GM21381 (cell line): ENCODE data around the gene ATP5F1A.
"Not testable (repeated sequence)": the region's sequence is repeated elsewhere in the genome, so short reads cannot be mapped to it uniquely, and the experiment has no call there.

ENCODE experiments used
- ATAC-seq: cut with Tn5 transposase; IDR thresholded peaks from one replicate; pipeline ENCODE4 v1.9.1; 2021; ENCODE audit warnings: mild to moderate bottlenecking, moderate library complexity; ENCODE audit not compliant: unreplicated experiment

ATP5F1A gene

DNA sequence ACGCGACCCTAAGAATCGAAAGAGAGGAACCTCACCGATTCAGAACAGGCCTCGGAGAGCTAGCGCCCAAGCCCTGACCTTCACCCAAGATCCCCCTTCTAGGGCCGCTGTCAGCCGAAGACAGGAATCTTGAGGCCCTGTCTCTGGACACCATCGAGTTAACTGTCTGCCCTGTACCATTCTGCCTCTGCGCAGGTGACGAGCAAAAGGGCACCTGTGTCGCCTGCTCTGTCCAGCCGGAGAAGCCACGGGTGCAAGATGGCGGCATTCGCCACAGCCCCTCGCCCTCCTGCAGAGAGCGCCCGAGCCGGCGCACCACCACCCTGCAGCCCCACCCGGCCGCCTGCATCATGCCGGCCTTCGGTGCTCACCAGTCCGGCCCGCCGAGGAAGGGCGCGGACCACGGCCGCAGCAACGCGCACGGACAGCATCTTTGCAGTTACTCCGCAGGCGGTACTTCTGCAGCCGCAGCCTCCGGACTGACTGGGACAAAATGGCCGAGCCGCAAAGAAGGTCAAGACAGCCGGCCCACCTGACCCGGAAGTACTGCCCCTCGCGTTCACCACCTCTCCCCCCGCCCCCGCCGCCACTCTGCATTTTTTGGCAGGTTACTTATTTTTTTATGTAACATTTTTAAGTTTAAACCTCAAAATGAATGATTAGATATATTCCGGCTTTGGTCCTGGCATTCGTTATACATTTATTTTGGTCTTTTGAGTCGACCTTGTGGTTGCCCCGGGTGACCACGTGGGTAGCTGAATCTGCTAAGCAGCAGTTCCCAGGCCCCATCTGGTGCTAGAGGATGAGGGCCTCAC, at the start of gene ATP5F1A:
Gene ATP5F1A (minus strand): TSS at position 496 of the 815 bp plus-strand sequence. CDS start 65 bp downstream, at position 431.
- peak; percentile 78 for ATAC-seq

DNA sequence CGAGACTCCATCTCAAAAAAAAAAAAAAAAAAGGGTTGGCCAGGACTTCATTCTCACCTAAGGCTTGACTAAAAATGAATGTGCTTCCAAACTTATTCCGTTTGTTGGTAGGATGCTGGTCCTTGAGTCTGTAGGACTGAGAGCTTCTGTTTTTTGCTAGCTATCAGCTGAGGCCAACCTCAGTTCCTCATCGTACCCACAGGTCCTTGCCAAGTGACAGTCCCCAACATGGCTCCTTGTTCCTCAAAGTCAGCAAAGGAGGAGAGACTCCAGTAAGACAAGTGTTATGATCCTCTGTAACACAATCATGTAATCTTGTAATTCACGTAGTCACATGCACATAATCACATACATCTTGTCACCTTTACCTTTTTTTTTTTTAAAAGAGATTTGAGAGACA, 43.1 kb upstream of the ATP5F1A start:
- no peak for ATAC-seq

DNA sequence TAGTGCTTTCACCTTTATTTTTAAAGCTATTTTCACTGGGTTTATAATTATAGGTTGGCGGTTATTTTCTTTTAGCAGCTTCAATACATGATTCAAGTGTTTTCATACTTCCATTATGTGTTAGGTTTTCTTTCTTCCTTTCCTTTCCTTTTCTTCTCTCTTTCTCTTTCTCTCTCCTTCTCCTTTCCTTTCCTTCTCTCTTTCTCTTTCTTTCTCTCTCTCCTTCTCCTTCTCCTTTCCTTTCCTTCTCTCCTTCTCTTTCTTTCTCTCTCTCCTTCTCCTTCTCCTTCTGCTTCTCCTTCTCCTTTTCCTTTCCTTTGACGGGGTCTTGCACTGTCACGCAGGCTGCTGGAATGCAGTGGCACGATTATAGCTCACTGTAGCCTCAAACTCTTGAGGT, 42.1 kb upstream of the ATP5F1A start:
- no peak for ATAC-seq

DNA sequence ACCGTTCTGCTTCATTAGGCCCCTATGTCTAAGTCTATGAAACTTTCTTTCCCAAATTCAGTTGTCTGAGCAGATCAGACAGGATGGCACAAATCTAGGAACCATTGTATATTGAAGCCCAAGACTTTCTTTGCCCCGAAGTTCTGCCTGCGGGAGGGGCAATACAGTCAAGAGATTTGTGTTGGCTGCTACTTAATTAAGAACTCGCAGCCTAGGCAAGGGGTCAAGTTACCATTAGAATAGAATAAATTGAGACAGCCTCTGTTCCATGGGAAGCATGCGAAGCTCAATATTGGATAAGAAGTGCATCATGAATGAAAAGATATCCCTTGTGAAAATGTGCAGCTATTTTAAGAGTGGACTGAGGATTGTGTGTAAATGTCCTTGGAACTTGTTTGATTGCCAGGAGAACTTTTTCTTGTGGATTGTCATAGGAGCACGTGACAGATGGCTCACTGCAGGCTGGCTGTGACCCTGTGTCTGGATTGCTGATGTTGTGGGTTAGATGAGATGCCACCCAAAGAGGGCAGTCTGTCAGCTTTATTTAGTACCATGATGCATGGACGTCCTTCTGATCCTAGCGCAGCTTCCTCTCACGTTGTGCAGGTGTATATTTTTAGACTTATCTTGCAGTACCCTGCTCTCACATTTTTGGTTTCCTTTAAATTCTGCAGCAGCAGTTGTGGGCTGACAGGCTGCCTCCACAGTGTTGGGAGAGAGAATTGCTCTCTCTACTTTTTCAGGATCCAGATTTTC, 37.0 kb upstream of the ATP5F1A start:
- ATAC-seq, result no peak

DNA sequence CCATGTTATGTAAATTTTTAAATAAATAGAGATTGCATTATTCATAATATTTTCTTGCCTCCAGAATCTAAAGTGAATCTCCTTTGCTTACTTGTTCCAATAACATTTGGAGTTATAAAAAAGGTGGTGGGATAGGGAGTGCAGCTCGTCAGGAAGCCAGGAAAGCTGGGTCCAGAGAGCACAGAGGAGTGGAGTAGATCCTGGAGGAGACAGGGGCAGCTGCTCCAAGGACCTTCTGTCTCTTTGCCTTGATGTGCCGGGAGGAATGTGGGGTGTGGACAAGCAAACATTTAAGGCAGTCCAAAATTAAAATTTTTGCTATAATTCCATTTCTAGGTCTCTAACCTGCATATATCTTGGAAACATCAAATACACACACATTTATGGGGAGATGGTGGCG, 35.4 kb upstream of the ATP5F1A start:
- no peak for ATAC-seq

DNA sequence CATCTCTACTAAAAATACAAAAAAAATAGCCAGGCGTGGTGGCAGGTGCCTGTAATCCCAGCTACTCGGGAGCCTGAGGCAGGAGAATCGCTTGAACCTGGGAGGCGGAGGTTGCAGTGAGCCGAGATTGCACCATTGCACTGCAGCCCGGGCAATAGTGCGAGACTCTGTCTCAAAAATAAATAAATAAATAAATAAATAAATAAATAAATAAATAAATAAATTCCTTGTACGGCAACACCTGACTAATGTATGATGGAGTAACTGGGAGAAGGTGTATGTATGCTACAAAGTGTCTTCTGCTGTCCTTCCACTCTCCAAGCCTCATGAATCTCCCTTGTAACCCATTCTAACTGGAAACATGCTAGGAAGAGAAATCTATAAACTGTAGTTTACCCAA, 32.5 kb upstream of the ATP5F1A start:
- ATAC-seq, result not testable (repeated sequence)

DNA sequence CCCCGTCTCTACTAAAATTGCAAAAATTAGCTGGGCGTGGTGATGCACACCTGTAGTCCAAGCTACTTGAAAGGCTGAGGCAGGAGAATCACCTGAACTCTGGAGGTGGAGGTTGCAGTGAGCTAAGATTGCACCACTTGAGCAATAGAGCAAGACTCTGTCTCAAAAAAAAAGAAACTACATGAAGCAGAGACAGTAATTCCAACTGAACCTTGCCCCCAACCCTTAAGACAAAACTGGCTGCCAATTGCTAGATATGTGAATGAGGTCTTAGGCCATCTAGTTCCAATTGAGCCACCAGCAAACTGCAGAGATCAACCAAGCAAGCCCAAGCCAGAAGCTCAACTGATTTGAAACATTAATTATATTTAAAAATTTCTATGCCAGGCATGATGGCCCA, 32.0 kb upstream of the ATP5F1A start:
- no peak for ATAC-seq

DNA sequence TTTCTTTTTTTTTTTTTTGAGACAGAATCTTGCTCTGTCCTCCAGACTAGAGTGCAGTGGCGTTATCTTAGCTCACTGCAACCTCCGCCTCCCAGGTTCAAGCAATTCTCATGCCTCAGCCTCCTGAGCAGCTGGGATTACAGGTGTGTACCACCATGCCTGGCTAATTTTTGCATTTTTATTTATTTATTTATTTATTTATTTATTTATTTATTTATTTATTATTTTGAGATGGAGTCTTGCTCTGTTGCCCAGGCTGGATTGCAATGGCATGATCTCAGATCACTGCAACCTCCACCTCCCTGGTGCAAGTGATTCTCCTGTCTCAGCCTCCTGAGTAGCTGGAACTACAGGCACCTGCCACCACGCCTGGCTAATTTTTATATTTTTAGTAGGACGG, 28.5 kb upstream of the ATP5F1A start:
- not testable (repeated sequence) for ATAC-seq

DNA sequence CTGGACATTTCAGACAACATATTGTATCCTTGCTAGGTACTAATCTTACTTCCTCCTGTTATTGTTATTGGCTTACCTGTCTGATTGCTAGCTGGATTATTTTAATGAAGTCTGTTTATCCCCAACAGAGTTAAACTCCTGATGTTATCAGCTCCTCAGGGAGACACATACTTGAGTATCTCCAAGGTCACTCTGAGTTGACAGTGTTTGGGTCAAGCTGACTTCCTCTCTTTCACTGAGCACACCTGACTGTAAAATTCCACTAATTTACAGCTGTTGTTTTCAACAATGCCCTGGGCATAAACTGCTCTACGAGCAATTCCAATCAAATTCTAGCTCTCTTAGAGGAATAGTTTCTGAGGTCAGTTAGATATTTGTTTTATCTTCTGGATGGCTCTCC, 15.7 kb upstream of the ATP5F1A start:
- no peak for ATAC-seq

DNA sequence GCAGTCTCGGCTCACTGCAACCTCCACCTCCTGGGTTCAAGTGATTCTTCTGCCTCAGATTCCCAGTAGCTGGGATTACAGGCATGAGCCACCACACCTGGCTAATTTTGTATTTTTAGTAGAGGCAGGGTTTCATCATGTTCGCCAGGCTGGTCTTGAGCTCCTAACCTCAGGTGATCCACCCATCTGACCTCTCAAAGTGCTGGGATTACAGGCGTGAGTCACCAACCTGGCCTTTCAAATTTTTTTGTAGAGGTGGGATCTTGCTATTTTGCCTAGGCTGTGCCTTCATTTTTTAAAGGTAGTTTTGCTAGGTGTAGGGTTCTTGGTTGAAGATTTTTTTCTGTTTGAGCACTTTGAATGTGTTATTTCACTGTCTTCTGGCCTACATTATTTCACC, 12.3 kb upstream of the ATP5F1A start:
- no peak for ATAC-seq

DNA sequence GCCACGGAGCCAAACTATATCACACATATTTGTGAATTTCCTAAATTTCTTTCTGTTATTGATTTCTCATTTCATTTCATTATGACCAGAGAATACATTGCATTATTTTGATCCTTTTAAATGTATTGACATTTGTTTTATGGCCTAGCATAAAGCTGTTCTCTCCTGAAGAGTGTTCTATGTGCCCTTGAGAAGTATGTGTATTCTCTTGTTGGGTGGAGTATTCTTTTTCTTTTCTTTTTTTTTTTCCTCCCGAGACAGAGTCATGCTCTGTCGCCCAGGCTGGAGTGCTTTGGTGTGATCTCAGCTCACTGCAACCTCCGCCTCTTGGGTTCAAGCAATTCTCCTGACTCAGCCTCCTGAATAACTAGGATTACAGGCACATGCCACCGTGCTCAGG, 11.3 kb upstream of the ATP5F1A start:
- no peak for ATAC-seq

DNA sequence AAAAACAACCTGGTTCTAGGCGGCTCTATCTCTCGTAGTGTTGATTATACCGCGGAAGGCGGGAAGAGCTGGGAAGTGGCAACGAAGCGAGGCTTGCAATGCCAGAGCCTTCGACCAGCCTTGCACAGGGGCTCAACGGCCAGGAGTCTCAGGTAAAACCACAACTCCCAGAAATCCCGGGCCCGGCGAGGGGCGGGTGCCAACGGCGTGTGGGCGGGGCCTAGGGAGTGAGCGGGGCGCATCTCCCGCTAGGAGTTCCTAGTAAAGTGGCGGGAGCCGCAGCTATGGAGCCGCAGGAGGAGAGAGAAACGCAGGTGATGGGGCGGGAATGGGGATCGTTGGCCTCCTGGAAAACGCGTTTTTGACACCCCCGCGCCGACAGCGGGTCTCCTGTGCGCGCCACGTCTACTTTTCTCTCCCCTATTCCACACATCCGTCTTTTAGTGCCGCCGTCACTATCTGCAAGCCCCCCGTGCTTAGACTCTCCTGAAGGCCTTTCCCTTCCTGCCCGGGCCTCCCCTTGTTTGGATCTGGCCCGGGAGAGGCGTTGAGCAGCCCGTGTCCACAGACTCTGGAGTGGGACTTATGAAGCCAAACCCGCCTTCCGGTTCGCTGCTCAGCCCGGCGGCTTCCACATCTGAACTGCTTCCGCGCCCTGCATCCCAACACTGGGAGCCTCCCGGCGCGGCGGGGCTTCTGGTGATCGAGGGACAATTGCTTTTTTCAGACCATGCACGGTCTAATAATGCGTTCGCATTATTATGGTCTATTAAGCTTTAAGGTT, 6.2 kb upstream of the ATP5F1A start, which contains the start of gene HAUS1:
Gene HAUS1 (plus strand): TSS at position 258 of the 784 bp plus-strand sequence. CDS start 27 bp downstream, at position 285.
- ATAC-seq, result peak; percentile 94

DNA sequence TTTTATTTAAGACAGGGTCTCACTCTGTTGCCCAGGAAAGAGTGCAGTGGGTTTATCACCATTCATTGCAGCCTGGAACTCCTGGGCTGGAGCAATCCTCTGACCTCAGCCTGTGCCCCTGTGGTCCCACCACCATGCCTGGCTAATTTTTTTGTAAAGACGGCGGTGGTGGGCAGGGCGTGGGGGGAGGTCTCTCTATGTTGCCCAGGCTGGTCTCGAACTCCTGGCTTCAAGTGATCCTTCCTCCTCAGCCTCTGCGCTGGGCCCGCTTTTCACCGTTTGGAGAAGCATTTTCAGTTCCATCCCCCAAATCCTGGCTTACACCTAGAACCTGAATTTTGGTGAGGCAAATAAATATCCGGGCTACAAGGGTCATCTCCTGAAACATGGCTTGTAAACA, 1.4 kb upstream of the ATP5F1A start:
- ATAC-seq, result no peak

DNA sequence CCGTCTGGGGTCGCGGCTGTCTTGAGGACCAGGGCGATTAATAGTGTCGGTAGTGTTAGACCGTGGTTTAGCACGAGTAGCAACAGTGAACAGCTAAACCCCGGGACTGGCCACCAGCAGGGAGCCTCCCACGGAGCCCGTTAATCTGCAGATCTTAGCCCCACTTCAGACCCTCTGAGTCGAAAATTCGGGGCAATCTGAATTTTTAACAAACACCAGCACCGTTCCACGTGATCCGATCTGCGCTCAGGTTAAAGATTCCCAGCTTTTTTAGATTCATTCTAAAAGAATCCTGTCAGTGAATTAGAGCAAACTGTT, 479 bp upstream of the ATP5F1A start:
- no peak for ATAC-seq

DNA sequence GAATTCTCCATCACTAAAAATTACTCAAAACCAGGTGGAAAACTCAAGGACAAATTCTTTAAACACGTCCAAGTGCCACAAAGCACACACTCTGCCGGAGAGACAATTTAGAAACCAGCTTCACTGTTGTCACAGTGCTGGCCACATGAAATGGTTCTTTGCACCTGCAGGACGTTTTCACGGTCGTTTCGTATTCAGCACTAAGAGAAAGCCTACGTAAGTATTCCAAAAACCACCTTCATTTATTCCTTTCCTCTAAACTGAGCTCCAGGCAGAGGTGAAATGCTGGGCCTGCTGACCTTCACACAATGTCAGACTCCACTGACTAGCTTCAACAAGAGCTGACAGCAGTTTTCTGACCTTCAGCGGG, 680 bp downstream of the ATP5F1A start:
- ATAC-seq, result peak; percentile 20

DNA sequence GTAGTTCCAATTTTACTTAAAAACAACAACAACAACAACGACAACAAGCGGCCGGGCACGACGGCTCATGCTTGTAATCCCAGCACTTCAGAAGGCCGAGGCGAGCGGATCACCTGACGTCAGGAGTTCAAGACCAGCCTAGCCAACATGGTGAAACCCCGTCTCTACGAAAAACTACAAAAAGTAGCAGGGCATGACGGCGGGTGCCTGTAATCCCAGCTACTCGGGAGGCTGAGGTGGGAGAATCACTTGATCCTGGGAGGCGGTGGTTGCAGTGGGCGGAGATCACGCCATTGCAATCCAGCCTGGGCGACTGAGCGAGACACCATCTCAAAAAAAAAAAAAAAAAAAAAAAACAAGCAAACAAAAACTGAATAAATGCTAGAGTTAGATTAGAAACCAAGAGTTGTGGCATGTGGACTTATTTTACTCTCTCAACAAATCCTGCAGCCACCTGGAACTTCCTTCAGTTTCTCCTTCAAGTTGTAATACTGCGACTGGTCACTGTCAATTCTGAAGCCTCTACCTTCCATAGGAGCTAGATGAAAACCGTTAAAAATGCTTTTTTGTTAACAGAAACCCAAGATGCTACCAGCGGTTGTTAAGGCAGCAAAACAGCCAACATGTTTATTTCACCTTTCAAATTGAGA, 1.3 kb downstream of the ATP5F1A start:
- ATAC-seq, result no peak

DNA sequence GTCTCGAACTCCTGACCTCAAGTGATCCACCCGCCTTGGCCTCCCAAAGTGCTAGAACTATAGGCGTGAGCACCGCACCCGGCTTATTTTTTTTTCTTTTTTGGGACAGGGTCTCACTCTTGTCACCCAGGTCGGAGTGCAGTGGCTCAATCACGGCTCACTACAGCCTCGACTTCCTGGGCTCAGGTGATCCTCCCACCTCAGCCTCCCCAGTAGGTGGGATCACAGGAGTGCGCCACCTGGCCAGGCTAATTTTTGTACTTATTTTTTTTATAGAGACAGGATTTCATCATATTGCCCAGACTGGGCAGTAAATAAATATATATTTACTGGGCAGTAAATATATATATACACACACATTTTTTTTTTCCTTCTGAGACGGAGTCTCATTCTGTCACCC, 2.6 kb downstream of the ATP5F1A start:
- ATAC-seq, result no peak

DNA sequence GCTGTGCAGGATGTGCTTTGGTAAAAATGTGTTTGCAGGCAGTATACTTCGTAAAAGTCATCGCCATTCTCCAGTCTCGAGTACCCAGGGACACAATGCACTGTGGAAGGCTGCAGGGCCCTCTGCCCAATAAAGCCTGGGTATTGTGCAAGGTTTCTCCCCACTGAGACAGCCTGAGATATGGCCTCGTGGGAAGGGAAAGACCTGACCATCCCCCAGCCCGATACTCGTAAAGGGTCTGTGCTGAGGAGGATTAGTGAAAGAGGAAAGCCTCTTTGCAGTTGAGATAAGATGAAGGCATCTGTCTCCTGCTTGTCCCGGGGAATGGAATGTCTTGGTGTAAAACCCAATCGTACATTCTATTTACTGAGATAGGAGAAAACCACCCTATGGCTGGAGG, 9.6 kb downstream of the ATP5F1A start:
- ATAC-seq, result not testable (repeated sequence)

DNA sequence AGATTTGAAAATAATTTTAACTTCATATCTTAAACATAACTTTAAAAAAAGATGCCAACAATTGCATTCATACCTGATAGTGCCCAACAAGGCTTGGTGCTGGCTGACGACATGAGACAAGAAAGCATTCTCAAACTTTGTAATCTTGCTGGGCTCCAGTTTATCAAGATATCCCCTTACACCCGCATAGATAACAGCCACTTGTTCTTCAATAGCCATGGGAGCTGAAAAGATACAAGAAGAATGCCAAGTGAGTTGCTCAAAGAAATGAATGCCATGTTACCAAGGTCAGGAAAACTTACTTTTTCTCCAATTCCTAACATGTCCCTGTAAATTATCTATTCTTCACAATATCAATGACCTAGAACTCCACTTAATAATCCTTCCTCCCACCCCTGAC, 13.7 kb downstream of the ATP5F1A start:
- no peak for ATAC-seq

DNA sequence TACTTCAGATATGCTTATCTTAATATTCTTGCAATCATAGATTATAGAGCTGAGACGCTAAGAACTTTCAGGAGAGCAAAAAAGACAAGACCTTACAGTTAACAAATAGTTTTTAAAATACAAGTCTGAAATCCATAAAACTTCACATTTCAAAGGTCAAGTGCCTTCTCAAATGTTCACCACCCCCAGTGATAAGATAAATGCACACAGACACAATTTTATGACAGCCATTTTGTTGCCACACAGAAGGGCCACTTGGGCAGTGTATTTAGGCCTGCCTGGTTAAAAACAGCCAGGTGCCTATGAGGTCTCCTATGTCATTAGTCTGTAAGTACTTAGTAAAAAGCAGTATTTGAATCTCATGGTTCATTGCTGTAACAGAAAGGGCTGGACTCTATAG, 17.9 kb downstream of the ATP5F1A start:
- no peak for ATAC-seq

DNA sequence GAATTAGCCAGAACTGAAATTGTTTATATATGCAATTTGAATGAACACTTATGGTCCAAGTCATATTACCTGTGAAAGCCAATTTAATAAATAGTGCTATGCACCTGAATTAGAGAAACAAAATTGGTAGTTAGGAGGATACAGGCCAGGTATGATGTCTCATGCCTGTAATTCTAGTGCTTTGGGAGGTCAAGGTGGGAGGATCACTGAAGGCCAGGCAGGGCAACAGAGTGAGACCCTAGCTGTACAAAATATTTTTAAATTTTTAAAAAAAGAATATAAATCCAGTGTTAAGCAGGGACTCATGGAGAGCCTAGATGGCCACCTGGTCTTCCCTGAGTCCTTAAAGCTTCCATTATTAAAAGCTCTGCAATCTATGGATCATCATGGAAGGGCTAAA, 18.8 kb downstream of the ATP5F1A start:
- no peak for ATAC-seq
